ENCODE measurements around the gene USP37.

USP37 gene

DNA sequence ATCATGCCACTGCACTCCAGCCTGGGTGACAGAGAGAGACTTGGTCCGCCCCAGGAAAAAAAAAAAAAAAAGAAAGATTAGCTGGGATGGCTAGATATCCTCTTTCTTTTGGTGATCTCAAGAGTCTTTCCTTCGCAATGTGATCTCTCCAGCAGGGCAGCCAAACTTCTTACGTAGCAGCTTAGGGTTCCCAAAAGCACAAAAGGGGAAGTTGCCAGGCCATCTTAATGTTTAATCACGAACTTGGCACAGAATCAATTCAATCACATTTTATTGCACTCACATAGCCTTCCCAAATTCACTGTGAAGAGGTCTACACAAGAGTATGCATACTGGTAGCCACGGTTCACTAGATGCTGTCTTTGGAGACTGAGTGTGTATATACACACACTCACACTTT, 96.2 kb downstream of the USP37 start:
- no peak overlapping the region for H2BK5ac ChIP-seq (ENCODE audit: low read length)
- H3K4me2 ChIP-seq (ENCODE audit: insufficient read depth, low read length, poor library complexity, severe bottlenecking), result no peak overlapping the region
- no peak overlapping the region for H2AFZ ChIP-seq (ENCODE audit: low read length)
- H2AK5ac ChIP-seq (ENCODE audit: low read depth, low read length), result no peak overlapping the region
- H3K23ac ChIP-seq (ENCODE audit: low read depth, low read length, poor library complexity), result no peak overlapping the region
- H3K4me3 ChIP-seq (ENCODE audit: low read length in 2 of 2), result no peak overlapping the region
- H2BK120ac ChIP-seq (ENCODE audit: low read depth, low read length), result no peak overlapping the region
- H3K4me1 ChIP-seq (ENCODE audit: control insufficient read depth in 2 of 2, insufficient read depth in 1 of 2, low read depth in 1 of 2, low read length in 2 of 2), result no peaks in the 10 kb centered on the region
- H3K9me3 ChIP-seq (replicated peaks in 1 of 2; ENCODE audit: control insufficient read depth in 2 of 2, insufficient read depth in 1 of 2, low read depth in 1 of 2, low read length in 2 of 2), result no peaks in the 10 kb centered on the region
- no peak overlapping the region for H4K91ac ChIP-seq (ENCODE audit: low read depth, low read length, poor library complexity)
- H3K27ac ChIP-seq (replicated peaks; ENCODE audit: low read length), result no peak overlapping the region
- peaks cover 10 to 82% of the 10 kb centered on the region in 2 donors for H3K36me3 ChIP-seq (replicated peaks in 1 of 2; ENCODE audit: control insufficient read depth in 2 of 2, insufficient read depth in 2 of 2, low read length in 2 of 2)
- H3K9ac ChIP-seq (ENCODE audit: low read depth, low read length, poor library complexity), result no peak overlapping the region
- no peak overlapping the region for H4K8ac ChIP-seq (ENCODE audit: low read depth, low read length)
- no peak overlapping the region for H3K4ac ChIP-seq (ENCODE audit: low read length)
- no peak overlapping the region for H2BK15ac ChIP-seq (ENCODE audit: low read length)
- no peaks in the 10 kb centered on the region for H3K79me1 ChIP-seq (ENCODE audit: low read depth, low read length)
- H3K27me3 ChIP-seq (ENCODE audit: control insufficient read depth in 3 of 3, insufficient read depth in 3 of 3, low read depth in 1 of 3, low read length in 3 of 3), result no peaks in the 10 kb centered on the region
- H2BK12ac ChIP-seq (ENCODE audit: low read length), result no peak overlapping the region
- H3K14ac ChIP-seq (ENCODE audit: low read length), result no peak overlapping the region
- H3K18ac ChIP-seq (ENCODE audit: low read length), result no peak overlapping the region
- DNase-seq (ENCODE audit: low spot score), result no peak
- WGBS, 2 donors (ENCODE audit: extremely low coverage in 2 of 2, insufficient read length in 2 of 2, insufficient replicate concordance in 1 of 2), result no CpG with 5 or more reads among the region's 5 CpGs

DNA sequence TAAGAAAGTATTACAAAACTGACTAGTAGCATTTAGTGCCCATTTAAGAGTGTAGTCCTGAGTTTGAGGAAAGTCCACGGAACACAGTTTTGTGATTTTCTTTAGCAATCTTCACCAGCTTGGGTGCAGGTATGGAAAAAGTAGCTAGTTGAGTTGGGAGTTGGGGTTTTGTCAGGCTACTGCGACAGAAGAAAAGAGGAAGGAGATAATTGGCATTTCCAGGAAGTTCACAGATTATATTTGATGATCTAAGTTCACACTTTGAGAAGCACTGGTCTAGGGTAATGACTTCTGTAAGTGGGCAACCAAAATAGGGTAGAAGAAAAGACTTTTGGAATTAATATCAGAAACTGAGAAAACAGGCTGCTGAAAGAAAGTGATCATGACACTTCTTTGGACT, 97.1 kb downstream of the USP37 start:
- WGBS, 2 donors (ENCODE audit: extremely low coverage in 2 of 2, insufficient read length in 2 of 2, insufficient replicate concordance in 1 of 2), result no CpG with 5 or more reads among the region's 2 CpGs
- Histone ChIP-seq H3K36me3 (replicated peaks in 1 of 2; ENCODE audit: control insufficient read depth in 2 of 2, insufficient read depth in 2 of 2, low read length in 2 of 2) (peaks cover 7 to 78% of the 10 kb centered on the region in 2 donors), H2BK120ac (ENCODE audit: low read depth, low read length) (no peak overlapping the region)

DNA sequence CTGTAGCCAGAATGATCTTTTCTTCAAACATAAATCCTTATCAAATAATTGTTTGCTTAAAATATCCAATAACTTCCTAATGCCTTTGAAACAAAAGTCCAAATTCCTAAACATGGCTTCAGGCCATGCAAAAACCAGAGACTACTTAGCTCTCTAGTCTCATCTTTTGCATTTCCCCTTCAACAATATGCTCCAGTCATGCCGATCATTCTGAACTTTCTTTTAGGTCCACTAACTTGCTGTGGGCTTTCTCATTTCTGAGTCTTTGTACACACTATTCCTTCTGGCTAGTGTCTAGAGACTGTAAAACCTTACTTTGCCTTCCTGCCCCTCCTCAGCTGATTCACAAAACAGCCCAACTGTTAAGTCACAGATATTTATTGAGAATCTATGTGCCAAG, 97.7 kb downstream of the USP37 start:
- no peak overlapping the region for H3K18ac ChIP-seq (ENCODE audit: low read length)
- no peak for DNase-seq (ENCODE audit: low spot score)
- H3K4ac ChIP-seq (ENCODE audit: low read length), result no peak overlapping the region
- H3K4me1 ChIP-seq (ENCODE audit: control insufficient read depth in 2 of 2, insufficient read depth in 1 of 2, low read depth in 1 of 2, low read length in 2 of 2), result no peaks in the 10 kb centered on the region
- H3K9ac ChIP-seq (ENCODE audit: low read depth, low read length, poor library complexity), result no peak overlapping the region
- no peak overlapping the region for H4K91ac ChIP-seq (ENCODE audit: low read depth, low read length, poor library complexity)
- H2BK15ac ChIP-seq (ENCODE audit: low read length), result no peak overlapping the region
- no peak overlapping the region for H2BK5ac ChIP-seq (ENCODE audit: low read length)
- no peak overlapping the region for H3K23ac ChIP-seq (ENCODE audit: low read depth, low read length, poor library complexity)
- H3K27me3 ChIP-seq (ENCODE audit: control insufficient read depth in 3 of 3, insufficient read depth in 3 of 3, low read depth in 1 of 3, low read length in 3 of 3), result no peaks in the 10 kb centered on the region
- peaks cover 7 to 78% of the 10 kb centered on the region in 2 donors for H3K36me3 ChIP-seq (replicated peaks in 1 of 2; ENCODE audit: control insufficient read depth in 2 of 2, insufficient read depth in 2 of 2, low read length in 2 of 2)
- H3K27ac ChIP-seq (replicated peaks; ENCODE audit: low read length), result no peak overlapping the region
- WGBS, 2 donors (ENCODE audit: extremely low coverage in 2 of 2, insufficient read length in 2 of 2, insufficient replicate concordance in 1 of 2), result no CpG with 5 or more reads among the region's 1 CpG
- no peak overlapping the region for H3K14ac ChIP-seq (ENCODE audit: low read length)
- H2AK5ac ChIP-seq (ENCODE audit: low read depth, low read length), result no peak overlapping the region
- H3K79me1 ChIP-seq (ENCODE audit: low read depth, low read length), result no peaks in the 10 kb centered on the region
- no peaks in the 10 kb centered on the region for H3K9me3 ChIP-seq (replicated peaks in 1 of 2; ENCODE audit: control insufficient read depth in 2 of 2, insufficient read depth in 1 of 2, low read depth in 1 of 2, low read length in 2 of 2)
- no peak overlapping the region for H2BK12ac ChIP-seq (ENCODE audit: low read length)
- no peak overlapping the region for H2AFZ ChIP-seq (ENCODE audit: low read length)
- no peak overlapping the region for H2BK120ac ChIP-seq (ENCODE audit: low read depth, low read length)
- H3K4me3 ChIP-seq (ENCODE audit: low read length in 2 of 2), result no peak overlapping the region
- H4K8ac ChIP-seq (ENCODE audit: low read depth, low read length), result no peak overlapping the region
- no peak overlapping the region for H3K4me2 ChIP-seq (ENCODE audit: insufficient read depth, low read length, poor library complexity, severe bottlenecking)

More for the DNA sequence above, 97.1 kb downstream of the USP37 start:
- Histone ChIP-seq H3K9me3 (replicated peaks in 1 of 2; ENCODE audit: control insufficient read depth in 2 of 2, insufficient read depth in 1 of 2, low read depth in 1 of 2, low read length in 2 of 2) (no peaks in the 10 kb centered on the region), H2BK12ac (ENCODE audit: low read length) (no peak overlapping the region), H2BK15ac (ENCODE audit: low read length) (no peak overlapping the region), H3K23ac (ENCODE audit: low read depth, low read length, poor library complexity) (no peak overlapping the region), H2AK5ac (ENCODE audit: low read depth, low read length) (no peak overlapping the region), H3K27me3 (ENCODE audit: control insufficient read depth in 3 of 3, insufficient read depth in 3 of 3, low read depth in 1 of 3, low read length in 3 of 3) (no peaks in the 10 kb centered on the region), H4K8ac (ENCODE audit: low read depth, low read length) (no peak overlapping the region), H4K91ac (ENCODE audit: low read depth, low read length, poor library complexity) (no peak overlapping the region), H3K4ac (ENCODE audit: low read length) (no peak overlapping the region), H3K4me3 (ENCODE audit: low read length in 2 of 2) (no peak overlapping the region), H3K9ac (ENCODE audit: low read depth, low read length, poor library complexity) (no peak overlapping the region), H3K14ac (ENCODE audit: low read length) (no peak overlapping the region), H2BK5ac (ENCODE audit: low read length) (no peak overlapping the region), H2AFZ (ENCODE audit: low read length) (no peak overlapping the region), H3K4me1 (ENCODE audit: control insufficient read depth in 2 of 2, insufficient read depth in 1 of 2, low read depth in 1 of 2, low read length in 2 of 2) (no peaks in the 10 kb centered on the region), H3K4me2 (ENCODE audit: insufficient read depth, low read length, poor library complexity, severe bottlenecking) (no peak overlapping the region), H3K18ac (ENCODE audit: low read length) (no peak overlapping the region), H3K79me1 (ENCODE audit: low read depth, low read length) (no peaks in the 10 kb centered on the region), H3K27ac (replicated peaks; ENCODE audit: low read length) (no peak overlapping the region)
- no peak for DNase-seq (ENCODE audit: low spot score)

DNA sequence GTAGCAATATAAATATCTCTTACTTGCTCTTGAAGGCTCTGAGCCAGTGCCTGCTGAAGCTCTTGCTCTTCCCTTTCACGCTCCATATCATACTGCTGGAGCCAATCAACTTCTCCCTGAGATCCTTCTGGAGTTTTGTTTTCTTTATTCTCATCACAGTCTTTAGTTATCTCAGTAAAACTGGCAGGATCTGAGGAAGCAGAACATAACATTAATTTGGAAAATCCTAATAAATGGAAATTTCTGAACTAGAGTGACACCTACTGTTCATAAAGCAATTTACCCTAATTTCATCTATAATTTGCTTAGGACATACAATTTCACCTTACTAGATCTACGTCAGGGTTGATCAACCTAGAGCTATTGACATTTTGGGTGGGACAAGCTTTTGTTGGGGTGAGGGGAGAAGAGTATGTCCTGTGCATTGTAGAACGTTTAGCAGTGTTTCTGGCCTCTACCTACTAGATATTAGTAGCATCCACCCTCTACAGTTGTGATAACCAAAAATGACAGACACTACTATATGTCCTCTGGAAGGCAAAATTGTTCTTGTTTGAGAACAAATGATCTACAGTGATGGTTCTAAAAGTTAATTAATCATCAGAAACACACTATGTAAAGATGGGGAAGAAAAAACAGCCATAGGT, 102.0 kb downstream of the USP37 start:
- Histone ChIP-seq H3K23ac (ENCODE audit: low read depth, low read length, poor library complexity) (no peak overlapping the region), H2BK5ac (ENCODE audit: low read length) (no peak overlapping the region), H2BK120ac (ENCODE audit: low read depth, low read length) (no peak overlapping the region), H2BK12ac (ENCODE audit: low read length) (no peak overlapping the region), H2BK15ac (ENCODE audit: low read length) (no peak overlapping the region), H3K4ac (ENCODE audit: low read length) (no peak overlapping the region), H3K79me1 (ENCODE audit: low read depth, low read length) (no peaks in the 10 kb centered on the region), H3K9me3 (replicated peaks in 1 of 2; ENCODE audit: control insufficient read depth in 2 of 2, insufficient read depth in 1 of 2, low read depth in 1 of 2, low read length in 2 of 2) (no peaks in the 10 kb centered on the region), H3K4me3 (ENCODE audit: low read length in 2 of 2) (no peak overlapping the region), H4K8ac (ENCODE audit: low read depth, low read length) (no peak overlapping the region), H2AFZ (ENCODE audit: low read length) (no peak overlapping the region), H3K4me2 (ENCODE audit: insufficient read depth, low read length, poor library complexity, severe bottlenecking) (no peak overlapping the region), H3K36me3 (replicated peaks in 1 of 2; ENCODE audit: control insufficient read depth in 2 of 2, insufficient read depth in 2 of 2, low read length in 2 of 2) (peaks cover 12 to 73% of the 10 kb centered on the region in 2 donors), H2AK5ac (ENCODE audit: low read depth, low read length) (no peak overlapping the region), H3K9ac (ENCODE audit: low read depth, low read length, poor library complexity) (no peak overlapping the region), H3K4me1 (ENCODE audit: control insufficient read depth in 2 of 2, insufficient read depth in 1 of 2, low read depth in 1 of 2, low read length in 2 of 2) (no peaks in the 10 kb centered on the region), H3K14ac (ENCODE audit: low read length) (no peak overlapping the region), H3K27me3 (ENCODE audit: control insufficient read depth in 3 of 3, insufficient read depth in 3 of 3, low read depth in 1 of 3, low read length in 3 of 3) (no peaks in the 10 kb centered on the region), H3K18ac (ENCODE audit: low read length) (no peak overlapping the region), H4K91ac (ENCODE audit: low read depth, low read length, poor library complexity) (no peak overlapping the region), H3K27ac (replicated peaks; ENCODE audit: low read length) (no peak overlapping the region)
- WGBS, 2 donors (ENCODE audit: extremely low coverage in 2 of 2, insufficient read length in 2 of 2, insufficient replicate concordance in 1 of 2), result no CpG with 5 or more reads among the region's 3 CpGs
- DNase-seq (ENCODE audit: low spot score), result no peak

Data from neuronal stem cell (in vitro differentiated cells).